HG03108 (cell line): Measurements from ENCODE around the gene TEX48.
A peak's percentile ranks its signal among the peaks of the same experiment; 100 is the strongest.

Experiments used
- ATAC-seq: cut with Tn5 transposase; IDR thresholded peaks from one replicate; pipeline ENCODE4 v1.9.1; 2021; ENCODE audit warnings: moderate library complexity; ENCODE audit not compliant: unreplicated experiment

Gene TEX48

DNA sequence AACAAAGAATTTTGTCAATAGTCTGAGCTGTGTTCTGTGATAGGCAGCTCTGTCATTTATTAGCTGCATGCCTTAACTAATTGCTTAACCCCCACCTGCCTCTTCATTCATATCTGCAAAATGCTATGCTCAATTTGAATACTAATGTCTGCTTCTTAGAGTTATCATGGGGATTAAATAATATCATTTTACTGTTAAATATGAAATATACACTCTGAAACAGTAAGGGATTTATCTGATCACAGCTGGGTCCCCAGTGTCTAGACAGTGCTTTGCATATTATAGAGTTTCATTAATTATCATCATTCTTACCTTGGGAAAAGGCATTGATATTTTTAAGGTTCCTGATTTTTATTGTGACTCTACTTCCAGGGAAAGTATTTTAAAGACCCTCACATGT is 12.0 kb downstream of the TEX48 start:
- no peak for ATAC-seq

DNA sequence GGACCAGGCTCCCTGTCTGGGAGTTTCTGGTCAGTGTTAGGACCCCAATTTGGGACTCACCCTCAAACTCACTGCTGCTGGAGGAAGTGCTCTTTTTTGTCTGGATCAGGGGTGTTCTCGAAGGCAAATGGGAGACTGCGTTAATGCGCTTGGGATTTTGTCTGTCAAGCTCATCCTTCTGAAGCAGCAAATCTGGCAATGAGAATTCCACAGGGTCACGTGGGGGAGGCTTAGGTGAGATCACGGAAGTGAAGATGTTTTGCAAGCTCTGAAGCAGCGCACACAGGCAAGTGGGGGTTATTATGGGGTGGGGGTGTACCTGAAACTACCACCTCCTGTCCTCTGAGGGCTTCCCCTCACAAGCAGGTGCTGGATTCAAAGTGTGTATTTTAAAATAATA is 13.8 kb downstream of the TEX48 start:
- ATAC-seq = no peak

- ATAC-seq = no peak
These were observed 15.1 kb downstream of the TEX48 start for GRCh38 chr9:114666851-114667250.

- no peak for ATAC-seq
These were observed 15.6 kb downstream of the TEX48 start for GRCh38 chr9:114666401-114666800.

- no peak for ATAC-seq
These were observed 17.8 kb downstream of the TEX48 start for GRCh38 chr9:114664181-114664580.

DNA sequence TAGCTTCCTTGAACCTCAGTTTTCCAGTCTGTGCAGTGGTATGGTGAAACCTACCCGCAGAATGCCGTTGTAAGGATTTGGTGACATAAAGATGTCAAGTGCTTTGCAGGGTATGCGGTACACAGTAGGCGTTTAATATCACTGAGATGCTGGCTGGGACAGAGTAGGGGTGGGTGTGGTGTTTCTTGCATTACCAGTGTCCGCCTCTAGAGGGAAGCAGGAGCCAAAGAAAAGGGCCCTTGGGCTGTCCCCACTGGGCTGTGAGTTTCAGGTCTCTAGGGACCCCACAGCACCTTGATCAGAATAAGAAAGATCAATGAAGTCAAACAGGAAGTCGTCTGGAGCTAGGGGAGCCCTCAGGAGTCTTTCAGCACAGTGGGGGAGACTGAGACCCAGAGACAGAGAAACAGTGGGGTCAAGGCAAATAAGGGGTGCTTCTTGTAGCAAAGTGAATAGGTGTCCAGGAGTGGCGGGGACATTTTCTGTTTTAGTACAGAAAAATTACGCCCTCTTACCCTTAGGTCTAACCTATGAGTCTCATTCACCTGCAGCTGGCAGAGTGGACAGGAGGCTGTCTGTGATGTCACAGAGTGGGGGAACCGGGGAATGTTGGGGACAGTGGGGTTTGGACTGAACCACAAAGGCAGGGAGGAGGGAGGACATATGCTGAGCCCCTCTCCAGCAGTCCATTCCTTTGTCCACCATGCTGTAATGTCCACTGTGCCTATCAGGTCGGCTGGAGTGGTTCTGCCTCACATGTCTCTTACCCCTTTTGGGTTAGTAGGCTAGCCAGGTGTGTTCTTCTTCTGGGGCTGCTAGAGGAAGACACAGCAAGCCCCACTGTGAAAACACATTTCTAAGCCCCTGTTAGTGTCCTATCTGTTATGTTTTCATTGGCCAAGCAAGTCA is 19.7 kb downstream of the TEX48 start:
- ATAC-seq = no peak

DNA sequence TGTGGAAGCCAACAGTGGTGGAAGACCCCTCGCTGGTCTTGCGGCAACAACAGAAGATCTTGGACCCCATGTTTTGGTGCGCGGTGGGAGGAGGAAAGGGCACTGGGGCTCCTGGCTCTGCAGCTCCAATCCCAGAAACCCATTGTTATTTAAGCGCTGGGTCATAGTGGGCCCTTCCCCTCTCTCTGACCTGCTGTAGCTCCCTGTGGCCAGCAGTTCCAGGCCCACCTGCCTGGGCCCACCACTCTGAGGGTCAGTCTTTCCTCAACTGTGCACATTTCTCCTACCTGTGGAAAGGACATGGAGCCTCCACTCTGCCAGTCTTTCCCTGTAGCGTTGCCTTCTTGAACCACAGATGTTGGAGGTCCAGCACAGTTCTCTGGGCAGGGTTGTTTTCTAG is 24.3 kb downstream of the TEX48 start, which contains the start of gene TEX53:
TSS of gene TEX53 (minus strand) at position 101 of the 400 bp plus-strand sequence. CDS start at position 70, 31 bp downstream.
- no peak for ATAC-seq

- no peak for ATAC-seq
These were observed 25.7 kb downstream of the TEX48 start for GRCh38 chr9:114656301-114656700.

- no peak for ATAC-seq
These were observed 26.3 kb downstream of the TEX48 start for GRCh38 chr9:114655689-114656088.

- ATAC-seq = peak; percentile 68
These were observed 28.3 kb downstream of the TEX48 start for GRCh38 chr9:114653556-114654159.

DNA sequence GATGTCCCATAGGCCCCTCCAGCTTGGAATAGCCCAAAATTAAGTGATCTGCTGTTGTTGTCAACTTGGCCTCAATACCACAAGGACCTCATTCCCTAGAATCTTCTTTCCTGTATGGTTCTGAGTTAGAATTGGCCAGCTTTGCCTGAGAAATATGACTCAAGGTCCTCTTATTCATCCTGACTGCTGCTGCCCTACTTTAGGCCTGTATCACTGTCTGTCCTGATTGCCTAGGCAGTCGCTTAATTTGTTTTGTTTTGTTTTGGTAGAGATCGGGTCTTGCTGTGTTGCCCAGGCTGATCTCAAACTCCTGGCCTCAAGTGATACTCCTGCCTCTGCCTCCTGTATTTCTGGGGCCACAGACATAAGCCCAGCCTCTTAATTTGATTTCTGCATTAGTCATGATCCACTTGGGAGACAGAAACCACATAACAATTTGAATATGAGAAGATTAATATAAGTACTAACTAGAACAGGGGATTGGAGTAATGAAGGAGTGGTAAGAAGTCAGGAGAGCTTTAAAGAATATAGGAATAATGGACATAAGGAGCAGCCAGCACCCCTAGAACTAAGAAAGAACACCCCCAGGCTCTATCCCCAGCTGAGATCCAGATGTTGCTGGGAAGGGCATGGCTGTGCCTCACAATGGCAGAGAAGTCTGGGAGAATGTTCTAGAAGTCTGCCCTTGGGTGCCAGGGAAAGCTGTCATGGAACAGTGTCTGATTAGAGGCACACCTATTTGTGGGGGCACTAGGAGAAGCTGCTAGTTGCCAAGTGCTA is 29.0 kb downstream of the TEX48 start:
- ATAC-seq = peak; percentile 21

DNA sequence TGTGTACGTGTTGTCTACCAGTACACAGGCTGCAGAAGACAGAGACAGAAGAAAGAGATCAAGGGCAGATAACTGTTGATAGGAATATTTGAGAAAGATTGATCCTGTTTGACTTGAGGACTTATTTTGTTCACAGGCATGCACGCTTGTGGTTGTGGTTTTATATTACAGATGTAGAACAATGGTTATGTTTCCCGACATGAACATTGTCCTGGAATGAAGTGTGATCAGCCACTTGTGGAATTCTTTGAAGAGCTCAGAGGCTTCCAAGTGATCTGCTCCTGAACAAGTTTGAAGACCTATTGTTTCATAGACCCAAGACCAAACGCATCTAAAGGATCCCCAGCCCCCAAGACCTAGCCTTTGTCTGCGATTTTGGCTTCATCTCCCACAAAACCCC is 38.1 kb downstream of the TEX48 start:
- ATAC-seq = no peak

DNA sequence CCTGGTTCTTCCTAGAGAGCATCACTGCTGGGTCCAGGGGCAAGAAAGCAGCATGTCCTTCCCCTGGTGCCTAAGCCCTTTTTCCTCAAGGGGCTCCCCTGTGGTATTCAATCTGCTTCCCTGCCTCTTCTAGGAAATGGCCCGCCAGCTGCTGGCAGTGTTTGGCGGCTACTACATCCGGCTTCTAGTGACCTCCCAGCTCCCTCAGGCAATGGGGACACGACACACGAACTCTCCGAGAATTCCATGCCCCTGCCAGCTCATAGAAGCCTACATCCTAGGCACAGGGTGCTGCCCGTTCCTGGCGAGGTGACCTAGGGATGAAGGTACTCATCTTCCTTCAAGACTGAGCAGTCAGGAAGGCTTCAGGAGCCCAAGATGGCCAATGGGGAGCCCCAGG is 39.0 kb downstream of the TEX48 start:
- no peak for ATAC-seq

GRCh38 chr9:114641967-114642366 is 40.0 kb downstream of the TEX48 start:
- no peak for ATAC-seq

DNA sequence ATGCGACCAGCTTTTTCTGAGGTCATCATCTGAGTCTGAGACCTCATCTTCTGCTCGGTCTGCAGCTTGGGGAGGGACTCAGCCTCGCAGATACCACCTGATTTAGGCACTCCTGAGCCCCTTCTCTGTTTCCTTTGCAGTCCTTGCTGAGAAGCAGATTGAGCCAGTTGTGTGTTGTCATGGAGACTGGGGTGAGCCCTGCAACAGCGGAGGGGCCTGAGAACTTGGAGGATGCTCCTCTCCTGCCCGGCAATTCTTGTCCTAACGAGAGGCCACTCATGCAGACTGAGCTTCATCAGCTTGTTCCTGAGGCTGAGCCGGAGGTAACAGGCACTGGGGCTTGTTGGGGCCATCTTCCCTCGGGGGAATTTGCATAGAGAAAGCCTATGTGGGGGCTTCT is 43.6 kb downstream of the TEX48 start:
- no peak for ATAC-seq

GRCh38 chr9:114634387-114634786 is 47.6 kb downstream of the TEX48 start:
- no peak for ATAC-seq

- ATAC-seq = no peak
These were observed 48.4 kb downstream of the TEX48 start for GRCh38 chr9:114633438-114634089.

GRCh38 chr9:114631166-114631565 is 50.8 kb downstream of the TEX48 start:
- ATAC-seq = no peak

GRCh38 chr9:114629563-114630090 is 52.4 kb downstream of the TEX48 start:
- ATAC-seq = no peak

DNA sequence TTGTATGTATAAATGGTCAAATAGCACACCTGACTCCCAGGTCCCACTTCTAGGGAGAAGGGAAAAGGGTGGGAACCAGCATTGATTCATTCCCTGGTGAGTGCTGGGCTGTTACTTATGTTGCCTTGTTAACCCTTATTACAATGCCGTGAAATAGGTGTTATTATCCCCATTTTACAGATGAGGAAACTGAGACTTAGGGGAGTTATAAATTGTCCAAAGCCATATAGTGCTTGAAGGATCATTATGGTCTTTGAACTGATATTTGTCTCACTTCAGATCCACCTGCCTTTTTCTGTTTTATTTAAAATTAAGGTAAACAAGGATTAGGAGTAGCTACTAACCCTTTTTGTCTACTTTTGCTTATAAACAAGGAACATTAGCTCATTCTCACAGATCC is 54.4 kb downstream of the TEX48 start:
- no peak for ATAC-seq
